Activated naive CD4-positive, alpha-beta T cell treated with Interleukin-2 at 50 U/mL for 16 hours (primary cell): Measurements from ENCODE around the gene GID8.
A peak's percentile ranks its signal among the peaks of the same experiment; 100 is the strongest.

Experiments used
- DNase-seq: peaks from one replicate; pipeline ENCODE4 v3.0.0-alpha.2; 2020

GID8 gene

DNA sequence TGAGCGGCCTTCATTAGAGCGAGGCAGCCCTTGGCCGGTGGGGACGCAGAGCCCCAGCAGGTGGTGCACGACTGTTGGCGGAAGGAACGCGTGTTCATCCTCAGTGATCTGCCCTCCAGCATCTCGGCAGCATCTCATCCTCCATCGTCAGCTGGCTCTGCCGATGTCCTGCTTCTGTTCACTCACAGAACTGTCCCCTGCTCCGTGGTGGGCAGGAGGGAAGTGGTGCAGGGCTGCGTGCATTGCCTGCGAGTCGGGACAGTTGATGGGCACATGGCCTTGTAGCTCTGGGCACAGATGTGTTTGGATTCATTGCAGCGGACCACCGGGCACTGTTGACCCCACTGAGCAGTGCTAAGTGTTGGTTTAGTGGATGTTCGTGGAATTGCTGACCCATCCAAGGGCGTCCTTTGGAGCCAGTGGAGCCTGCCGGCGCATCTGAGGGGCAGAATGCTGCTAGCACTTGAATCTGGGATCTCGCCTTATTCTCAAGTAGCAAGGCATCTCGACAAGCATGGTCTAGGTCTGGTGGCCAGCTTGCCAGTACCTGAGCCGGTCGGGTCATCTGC, 7.9 kb downstream of the GID8 start:
- DNase-seq, result no peak

DNA sequence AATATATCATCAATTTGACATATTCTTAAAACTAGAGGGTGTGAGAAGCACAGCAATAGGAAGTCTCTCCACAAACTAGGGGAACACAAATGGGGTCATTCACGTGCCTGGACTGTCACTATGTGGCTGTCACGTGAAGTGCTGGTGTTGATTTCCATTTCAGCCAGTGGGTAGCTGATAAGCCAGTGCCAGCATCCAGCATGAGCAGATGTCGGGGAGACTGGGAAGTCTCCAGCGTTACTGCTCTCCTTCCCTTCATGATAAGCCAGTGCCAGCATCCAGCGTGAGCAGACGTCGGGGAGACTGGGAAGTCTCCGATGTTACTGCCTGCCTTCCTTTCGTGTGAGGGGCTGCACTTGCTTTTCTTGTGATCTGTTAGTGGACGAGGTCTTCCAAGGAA, 9.0 kb downstream of the GID8 start:
- DNase-seq, result no peak

DNA sequence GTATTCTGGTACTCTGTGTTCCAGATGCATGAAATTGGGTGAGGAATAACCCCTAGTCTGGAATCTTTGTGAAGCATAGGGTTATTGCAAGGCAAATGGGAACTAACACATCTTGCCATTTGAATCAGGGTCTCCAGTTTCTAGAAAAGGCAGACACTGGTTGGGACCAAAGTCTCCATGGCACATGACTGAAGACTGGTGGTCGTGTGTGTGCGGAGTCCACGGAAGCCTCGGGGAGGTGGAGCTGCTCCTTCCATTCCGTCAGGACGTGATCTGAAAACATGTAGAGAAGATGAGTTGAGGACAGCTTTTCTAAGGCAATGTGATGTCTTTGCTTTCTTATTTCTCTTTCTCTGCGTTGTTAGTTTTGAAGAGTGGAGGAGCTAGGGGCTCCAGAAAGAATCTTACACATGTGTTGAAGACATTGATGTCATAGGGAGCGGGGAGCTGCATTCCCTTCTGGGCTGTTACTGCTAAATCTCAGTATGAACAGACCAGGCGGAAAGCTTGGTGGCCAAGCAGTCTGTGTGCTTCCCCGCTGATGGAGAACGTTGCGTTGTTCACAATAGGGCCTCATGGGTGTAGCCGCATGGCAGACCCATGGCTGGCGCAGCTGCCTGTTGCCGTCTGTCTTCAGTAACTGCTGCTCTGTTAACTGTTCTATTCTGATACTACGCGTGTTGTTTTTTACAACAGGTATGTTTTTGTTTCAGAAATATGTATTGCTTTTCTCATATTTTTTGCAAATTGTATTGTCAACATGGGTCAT, 9.8 kb downstream of the GID8 start:
- DNase-seq, result no peak

DNA sequence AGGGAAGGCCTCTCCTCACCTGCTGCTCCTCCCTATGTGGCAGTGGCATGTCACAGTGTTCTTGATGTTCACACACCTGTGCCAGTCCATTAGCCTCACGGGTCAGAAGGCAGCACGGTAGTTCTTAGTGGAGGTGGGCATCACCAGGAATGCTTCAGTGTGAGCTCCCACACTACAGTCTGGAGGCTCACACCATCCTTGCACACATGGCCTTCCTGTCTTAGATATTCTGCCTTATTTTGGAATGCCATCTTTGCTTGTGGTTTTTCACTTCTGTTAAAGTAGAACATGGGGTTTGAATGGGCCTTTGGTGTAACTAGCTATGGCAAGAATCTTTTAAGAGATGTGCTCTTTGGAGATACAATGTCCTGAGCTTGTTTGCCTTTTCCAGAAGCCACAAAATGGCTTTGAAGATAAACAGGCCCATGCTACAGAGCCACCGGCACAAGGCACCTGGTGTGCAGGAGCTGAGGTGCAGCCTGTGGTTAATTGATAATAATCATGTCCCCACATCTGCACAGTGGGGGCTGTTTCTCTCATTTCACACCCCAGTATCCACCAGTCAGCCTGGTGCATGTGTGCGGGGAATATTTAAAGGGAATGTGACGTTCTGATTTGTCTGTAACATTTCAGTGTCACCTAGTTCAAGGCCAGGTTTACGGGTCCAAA, 11.3 kb downstream of the GID8 start:
- DNase-seq, result no peak

DNA sequence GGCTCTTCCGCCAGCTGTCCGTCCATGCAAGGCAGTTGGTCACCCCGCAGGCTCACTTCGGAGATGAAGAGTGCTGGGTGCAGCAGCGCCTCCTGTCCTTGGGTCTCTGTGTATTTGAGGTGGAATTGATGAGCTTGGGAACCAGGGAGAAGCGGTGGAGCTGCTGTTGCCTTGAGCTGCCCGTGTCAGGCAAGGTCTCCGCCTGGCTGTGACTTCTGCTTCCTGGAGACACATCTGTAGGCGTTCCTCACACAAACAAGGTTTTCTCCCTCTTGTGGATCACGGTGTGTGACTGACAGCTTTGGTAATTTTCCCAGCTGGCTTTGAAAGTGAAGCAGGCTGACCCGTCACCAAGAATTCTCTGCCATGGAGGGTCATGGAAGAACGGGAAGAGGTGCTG, 12.0 kb downstream of the GID8 start:
- DNase-seq, result no peak

DNA sequence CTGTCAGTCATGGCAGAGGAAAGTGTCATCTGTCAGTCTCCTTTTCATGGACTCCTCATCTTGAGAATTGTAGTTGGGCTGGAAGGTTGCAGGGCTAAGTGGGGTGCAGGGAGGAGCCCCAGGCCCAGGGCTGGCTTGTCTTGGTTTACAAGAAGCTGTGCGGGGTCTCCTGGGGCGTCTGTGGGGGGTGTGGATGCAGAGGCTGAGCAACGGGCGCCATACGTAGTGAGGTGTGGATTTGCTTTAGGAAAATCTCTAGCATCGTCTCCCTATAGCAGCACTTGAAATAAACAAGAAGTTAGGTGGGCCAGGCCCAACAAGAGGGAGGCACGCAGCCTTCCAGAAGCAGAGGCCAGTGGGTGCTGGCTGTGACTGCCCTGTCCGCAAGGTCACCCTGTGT, 12.8 kb downstream of the GID8 start:
- no peak for DNase-seq

DNA sequence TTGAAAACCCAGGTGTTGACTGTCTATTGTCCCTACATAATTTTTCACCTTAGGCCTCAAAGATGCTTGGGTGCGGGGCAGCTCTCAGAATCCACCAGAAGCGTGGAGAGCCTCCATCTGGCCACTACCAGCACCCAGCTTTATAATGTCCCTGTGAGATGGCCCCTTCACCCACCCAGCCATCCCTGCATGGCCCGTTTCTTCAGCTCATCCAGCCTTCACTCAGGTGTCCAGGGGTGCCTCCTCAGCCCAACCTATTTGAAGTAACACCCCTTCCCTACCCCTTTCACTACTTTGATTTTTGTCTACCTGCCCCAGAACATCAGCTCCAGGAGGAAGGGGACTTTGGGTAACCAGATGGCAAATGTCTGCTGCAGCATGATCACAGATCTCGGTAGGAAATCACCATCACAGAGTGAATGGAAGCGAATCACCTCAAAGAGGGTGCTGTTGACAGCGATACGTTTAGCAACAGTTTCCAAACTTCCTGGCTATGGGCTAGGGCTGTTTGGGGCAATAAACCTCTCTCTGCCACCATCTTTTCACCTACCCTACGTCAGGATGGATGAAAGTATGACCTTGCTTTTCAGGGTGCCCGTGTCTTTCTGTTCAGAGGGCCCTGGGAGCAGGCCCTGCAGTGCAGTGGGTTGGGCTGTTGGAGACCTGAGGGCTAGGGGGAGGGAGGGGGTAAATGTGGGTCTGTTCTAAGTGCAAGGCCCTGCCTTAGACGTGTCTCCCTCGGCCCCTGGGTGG, 13.4 kb downstream of the GID8 start:
- no peak for DNase-seq

DNA sequence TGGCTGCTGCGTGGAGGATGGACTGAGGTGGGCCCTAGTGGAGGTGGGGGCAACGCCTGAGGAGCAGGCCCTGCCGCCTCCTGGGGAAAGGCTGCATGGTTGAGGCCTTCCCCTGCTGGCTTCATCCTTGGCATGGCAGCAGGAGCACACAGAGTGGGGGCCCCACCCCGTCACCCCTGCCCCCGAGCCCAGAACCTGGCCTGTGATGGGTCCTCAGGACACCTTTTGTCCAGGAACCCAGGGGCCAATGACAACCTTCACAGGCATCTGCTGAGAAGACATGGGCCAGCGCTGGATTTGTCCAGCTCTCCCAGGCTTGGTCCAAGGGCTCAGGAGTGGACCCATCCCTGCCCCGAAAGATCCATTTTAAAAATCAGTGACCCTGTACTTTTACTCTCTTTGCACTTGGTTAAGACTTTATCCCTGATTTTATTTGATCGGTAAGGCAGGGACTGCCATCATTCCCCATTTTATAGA, 14.0 kb downstream of the GID8 start:
- no peak for DNase-seq

DNA sequence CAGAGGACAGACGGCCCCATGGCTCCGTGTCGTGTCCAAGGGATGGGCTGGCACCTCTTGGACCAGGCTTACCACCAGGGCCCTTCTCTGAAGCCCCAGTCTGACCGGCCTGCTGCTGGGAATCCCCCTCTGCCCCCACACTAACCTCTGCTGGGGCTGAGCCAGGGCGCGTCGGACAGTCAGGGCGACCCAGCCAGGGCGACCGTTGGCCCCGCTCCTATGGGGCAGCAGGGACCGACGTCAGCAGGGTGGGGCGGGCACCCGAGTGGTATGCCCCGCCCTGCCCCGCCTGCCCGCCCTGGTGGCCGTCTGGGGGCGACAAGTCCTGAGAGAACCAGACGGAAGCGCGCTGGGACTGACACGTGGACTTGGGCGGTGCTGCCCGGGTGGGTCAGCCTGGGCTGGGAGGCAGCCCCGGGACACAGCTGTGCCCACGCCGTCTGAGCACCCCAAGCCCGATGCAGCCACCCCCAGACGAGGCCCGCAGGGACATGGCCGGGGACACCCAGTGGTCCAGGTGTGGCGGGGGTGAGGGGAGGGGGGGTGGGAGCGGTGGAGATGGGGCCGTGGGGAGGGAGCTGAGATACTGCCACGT, 14.5 kb downstream of the GID8 start, which contains the start of gene SLC17A9:
TSS of gene SLC17A9 (plus strand) at position 337 of the 595 bp plus-strand sequence. CDS start at position 459, 122 bp downstream.
- peak; percentile 29 for DNase-seq

DNA sequence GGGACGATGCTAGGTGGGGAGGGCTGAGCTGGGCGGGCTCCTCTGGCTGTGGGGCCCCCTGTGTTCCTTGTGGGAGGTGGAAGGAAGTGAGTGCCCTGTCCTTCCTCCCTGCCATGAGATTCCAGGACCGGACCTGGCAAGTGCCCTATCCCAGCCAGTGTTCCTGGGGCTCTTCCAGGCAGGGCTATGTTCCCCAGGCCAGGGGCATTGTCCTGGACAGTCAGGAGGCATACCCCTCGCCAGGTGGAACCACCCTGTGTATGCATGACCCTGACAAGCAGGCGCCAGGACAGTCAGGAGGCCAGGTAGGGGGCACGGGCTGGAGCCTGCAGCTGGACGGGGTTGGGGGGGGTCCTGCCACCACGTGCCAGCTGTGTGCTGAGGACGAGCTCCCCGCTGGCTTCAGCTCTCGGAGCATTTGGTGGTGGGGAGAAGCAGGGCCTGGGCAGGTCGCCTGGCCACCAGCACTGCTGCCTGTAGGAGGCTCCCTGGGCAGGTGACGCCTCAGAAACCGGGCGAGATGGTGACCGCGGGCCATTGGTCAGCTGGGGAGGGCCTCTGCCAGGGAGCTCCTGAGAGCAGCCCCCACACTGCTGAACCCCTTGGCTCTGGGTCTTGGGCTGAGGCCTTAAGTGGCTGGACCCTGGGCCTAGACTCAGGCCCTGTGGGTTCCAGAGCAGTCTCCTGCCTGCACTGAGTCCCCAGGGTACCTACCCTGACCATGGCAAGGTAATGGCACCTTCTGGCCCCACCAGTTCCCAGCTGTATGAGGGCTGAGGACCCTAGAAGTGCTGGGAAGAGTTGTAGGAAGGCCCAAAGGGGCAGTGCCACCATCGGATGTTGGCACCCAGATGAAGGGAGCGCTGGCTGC, 15.3 kb downstream of the GID8 start:
- no peak for DNase-seq

DNA sequence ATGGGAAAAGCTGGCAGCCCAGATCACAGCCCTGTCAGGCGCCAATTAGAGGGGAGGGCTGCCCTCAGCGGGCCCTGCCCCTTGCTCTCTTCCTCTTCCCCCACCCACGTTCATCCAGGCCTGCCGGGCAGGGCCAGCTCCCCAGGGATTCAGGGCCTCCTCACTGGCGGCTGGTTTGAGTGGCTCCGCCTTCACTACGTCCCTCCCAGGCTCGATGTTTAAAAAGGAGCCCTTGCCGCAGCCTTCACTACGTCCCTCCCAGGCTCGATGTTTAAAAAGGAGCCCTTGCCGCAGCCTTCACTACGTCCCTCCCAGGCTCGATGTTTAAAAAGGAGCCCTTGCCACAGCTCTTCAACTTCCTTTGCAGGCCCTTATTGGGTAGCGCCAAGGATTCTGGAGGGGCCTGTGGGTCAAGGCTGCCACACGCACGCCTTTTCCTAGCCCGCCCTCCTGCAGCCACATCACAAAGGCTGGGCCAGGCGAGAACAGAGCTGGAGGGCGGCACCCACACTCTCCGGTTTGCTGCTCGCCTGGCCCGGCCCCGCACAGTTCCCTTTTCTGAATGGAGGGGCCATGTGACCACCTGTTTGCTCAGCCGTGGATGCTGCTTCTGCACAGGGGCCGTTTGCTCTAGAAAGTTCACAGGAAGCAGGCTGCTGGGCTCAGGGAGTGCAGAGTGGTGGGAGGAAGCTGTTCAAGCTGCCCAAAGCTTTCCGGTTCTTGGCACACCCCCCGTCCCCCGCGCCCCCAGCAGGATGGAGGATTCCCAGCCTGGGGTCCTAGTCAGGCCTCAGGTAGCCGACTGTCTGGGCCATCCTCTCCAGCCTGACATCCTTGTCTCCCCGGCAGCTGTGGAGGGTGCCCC, 16.1 kb downstream of the GID8 start:
- peak; percentile 55 for DNase-seq

DNA sequence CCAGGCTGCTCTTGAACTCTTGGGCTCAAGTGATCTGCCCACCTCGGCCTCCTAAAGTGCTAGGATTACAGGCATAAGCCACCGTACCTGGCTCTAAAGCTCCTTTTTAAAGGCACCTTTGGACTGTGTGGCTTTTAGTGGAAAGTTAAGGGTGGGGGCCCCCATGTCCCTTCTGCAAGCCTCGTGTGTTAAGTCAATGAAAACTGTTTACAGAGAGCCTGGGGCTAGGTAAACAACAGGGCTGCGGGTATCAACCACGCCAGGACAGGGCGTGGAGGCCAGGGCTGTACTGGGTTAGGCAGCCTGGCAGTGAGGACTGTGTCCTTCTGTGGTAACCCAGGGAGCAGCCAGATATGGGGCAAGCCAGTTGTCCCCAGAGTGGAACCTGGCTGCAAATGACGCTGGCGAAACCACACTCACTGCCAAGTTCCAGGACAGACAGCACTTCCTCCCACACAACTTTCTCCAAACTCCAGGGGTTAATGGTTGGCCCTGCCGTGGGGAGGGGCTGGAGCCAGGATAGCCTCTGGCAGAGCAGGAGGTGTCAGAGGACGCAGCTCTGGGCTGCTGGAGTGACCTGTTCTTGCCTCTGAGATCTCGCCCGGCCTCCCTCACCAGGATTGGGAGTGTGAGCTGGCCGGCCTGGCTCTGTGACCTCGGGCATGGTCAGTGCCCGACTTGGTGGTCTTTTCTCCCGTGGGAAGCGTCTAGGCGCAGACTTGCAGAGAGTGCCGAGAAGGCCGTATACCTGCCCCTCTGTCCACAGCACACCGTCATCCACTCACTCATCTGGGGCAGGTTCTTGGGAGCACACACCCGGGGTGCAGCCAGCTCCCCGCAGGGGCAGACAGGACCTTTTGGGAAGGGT, 17.8 kb downstream of the GID8 start:
- DNase-seq, result no peak

DNA sequence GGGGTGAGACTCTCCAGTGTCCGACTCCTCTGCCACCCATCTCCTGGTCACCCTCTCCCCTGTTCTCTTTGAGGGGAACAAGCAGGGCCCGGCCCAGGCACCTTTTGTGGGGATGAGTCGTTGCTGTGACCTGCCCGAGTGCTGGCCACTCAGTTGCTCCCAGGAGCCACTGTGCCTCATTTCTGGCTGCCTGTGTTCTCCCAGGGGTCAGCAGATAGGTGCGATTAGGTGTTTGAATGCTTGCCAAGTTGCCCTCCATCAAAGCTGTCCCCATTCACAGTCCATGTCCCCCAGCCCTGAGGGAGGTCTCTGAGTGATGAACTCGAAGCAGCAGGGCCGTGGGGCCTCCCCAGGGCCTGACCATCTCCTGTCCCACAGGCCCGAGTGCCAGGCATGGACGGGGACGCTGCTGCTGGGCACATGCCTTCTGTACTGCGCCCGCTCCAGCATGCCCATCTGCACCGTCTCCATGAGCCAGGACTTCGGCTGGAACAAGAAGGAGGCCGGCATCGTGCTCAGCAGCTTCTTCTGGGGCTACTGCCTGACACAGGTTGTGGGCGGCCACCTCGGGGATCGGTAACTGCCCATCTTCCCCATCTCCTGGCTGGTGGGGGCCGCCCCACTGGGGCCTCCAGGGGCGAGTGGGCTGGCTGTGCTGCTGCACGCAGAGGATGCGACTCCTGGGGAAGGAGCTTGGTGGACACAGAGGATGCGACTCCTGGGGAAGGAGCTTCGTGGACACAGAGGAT, 18.6 kb downstream of the GID8 start:
- DNase-seq, result no peak

DNA sequence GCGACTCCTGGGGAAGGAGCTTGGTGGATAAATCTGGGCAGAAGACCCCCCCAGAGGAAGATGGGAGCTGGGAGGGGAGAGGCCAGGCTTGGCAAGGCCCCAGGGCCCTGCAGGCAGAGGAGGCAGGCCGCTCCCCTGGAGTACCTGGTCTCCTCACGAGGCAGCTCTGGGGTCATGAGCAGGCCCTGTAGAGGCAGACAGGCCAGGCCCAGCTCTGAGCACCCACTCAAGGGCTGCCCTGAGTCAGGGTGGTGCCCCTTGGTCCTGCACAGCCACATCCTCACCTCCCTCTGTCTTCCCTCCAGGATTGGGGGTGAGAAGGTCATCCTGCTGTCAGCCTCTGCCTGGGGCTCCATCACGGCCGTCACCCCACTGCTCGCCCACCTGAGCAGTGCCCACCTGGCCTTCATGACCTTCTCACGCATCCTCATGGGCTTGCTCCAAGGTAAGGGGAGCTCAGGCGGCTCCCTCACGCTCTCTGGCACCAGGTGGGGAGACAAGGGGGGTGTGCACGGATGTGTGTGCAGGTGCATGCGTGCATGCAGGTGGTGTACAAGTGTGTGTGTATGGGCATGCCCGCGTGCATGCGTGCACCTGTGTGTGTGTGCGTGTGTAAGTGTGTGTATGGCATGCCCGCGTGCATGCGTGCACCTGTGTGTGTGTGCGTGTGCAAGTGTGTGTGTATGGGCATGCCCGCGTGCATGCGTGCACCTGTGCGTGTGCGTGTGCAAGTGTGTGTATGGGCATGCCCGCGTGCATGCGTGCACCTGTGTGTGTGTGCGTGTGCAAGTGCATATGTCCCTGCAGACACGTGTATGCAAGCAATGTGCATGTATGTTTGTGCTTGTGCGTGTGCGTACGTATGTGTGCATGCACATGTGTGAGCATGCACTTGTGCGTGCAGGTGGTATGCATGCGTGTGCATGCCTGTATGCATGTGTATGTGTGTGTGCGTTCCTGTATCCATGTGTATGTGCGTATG, 19.5 kb downstream of the GID8 start:
- DNase-seq, result no peak

DNA sequence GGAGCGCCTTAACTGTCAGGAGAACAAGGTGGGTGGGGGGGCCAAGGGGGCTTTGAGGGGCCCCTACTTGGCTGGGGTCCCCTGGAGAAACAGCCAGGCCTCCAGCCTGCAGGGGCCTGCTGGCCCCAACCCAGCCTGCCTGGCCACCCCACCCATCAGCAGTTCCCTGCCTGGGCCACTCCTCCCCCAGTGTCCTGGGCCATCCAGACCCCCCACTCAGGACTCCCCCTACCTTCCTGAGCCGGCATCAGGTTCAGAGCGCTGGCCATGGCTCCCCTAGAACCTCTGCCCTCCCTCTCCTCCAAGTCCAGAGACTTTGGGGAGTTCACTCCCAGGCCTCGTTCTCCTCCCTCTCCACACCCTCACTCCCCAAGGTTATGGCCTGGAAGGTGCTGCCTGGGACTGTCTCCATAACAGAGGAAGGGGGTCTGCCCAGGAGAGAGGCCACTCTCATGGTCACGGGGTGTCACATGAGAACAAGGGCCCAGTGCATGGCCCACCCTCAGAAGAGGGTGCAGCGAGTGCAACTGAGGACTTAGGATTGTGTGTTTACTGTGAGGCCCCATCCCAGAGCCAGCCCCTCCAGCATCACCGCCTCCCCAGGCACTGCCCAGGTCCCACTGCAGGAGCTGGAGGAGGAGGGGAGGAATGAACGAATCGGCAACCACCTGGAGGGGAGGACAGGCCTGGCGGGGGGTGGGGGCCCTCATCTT, 20.6 kb downstream of the GID8 start:
- DNase-seq, result no peak

DNA sequence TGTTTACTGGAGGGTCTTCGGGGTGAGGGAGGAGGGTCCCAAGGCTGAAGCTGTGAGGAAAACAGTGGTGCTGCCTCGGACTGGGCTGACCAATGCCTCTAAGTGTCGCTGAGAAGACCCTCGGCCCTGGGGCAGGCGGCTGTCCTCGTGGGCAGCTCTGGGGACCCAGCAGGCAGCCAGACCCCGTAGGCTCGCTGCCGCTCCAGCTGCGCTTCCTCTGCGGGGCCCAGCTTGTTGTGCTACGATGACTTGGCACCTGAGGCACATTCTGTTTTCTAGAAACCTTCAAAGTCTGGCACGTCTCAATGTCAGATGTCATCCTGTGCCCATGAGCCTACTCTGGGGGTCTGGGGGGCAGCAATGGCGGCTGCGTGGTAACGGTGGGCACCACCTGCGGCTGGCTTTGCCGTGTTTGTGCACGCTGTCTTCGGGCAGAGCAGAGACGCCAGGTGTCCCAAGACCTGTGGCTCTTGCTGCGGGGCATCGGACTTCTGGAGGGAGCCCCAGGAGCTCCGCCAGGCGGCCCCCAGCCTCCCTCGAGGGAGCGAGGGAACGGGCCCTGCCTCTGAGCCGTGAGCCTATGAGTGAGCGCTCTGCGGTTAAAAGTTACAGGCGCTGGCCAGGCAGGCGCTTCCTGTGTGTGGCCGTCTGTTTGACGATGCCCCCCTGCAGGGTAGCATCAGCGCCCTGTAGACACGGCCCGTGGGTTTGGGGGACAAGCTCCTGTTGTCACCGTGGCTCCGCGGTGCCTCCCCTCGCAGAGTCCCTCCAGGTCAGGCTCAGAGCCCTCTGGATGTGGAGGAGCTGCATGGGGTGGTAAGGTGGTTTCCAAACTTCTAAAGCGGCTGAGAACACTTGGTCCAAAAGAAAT, 21.4 kb downstream of the GID8 start:
- no peak for DNase-seq
